Stimulated activated CD8-positive, alpha-beta memory T cell treated with anti-CD3 and anti-CD28 coated beads, Interleukin-12 subunit alpha, Interleukin-12 subunit beta, amount 100 ng/mL, for 4 hours (primary cell): ENCODE results near the gene ULK4.
"Not testable (repeated sequence)": the region's sequence is repeated elsewhere in the genome, so short reads cannot be mapped to it uniquely, and the experiment has no call there.

Source experiments
- DNase-seq: peaks from one replicate; pipeline ENCODE4 v3.0.0-alpha.2; 2020; ENCODE audit warnings: low read depth

ULK4 gene

GRCh38 chr3:41867533-41867932 lies 94.4 kb downstream of the ULK4 start:
- DNase-seq: no peak

GRCh38 chr3:41866298-41866697 lies 95.6 kb downstream of the ULK4 start:
- DNase-seq: no peak

GRCh38 chr3:41863024-41863423 lies 98.9 kb downstream of the ULK4 start:
- DNase-seq: no peak

- not testable (repeated sequence) for DNase-seq
Observed at GRCh38 chr3:41860489-41860888, 101.4 kb downstream of the ULK4 start.

- no peak for DNase-seq
Observed at GRCh38 chr3:41854956-41855355, 106.9 kb downstream of the ULK4 start.

- no peak for DNase-seq
Observed at GRCh38 chr3:41853540-41854196, 108.2 kb downstream of the ULK4 start.

GRCh38 chr3:41848753-41849574 lies 112.9 kb downstream of the ULK4 start:
- DNase-seq: no peak

GRCh38 chr3:41847679-41848078 lies 114.2 kb downstream of the ULK4 start:
- no peak for DNase-seq

- DNase-seq: no peak
Observed at GRCh38 chr3:41846850-41847249, 115.1 kb downstream of the ULK4 start.

GRCh38 chr3:41845826-41846225 lies 116.1 kb downstream of the ULK4 start:
- no peak for DNase-seq

- DNase-seq: not testable (repeated sequence)
Observed at GRCh38 chr3:41844256-41844655, 117.6 kb downstream of the ULK4 start.

GRCh38 chr3:41840936-41841668 lies 120.8 kb downstream of the ULK4 start:
- DNase-seq: not testable (repeated sequence)

- DNase-seq: no peak
Observed at GRCh38 chr3:41836360-41837134, 125.4 kb downstream of the ULK4 start.

GRCh38 chr3:41833628-41834027 lies 128.3 kb downstream of the ULK4 start:
- DNase-seq: no peak

- no peak for DNase-seq
Observed at GRCh38 chr3:41819236-41819635, 142.7 kb downstream of the ULK4 start.

- DNase-seq: no peak
Observed at GRCh38 chr3:41808618-41809017, 153.3 kb downstream of the ULK4 start.

GRCh38 chr3:41808152-41808551 lies 153.8 kb downstream of the ULK4 start:
- DNase-seq: no peak

GRCh38 chr3:41794748-41795589 lies 166.9 kb downstream of the ULK4 start:
- no peak for DNase-seq

GRCh38 chr3:41792806-41793205 lies 169.1 kb downstream of the ULK4 start:
- no peak for DNase-seq

GRCh38 chr3:41769106-41769505 lies 192.8 kb downstream of the ULK4 start:
- no peak for DNase-seq

- no peak for DNase-seq
Observed at GRCh38 chr3:41768363-41768762, 193.5 kb downstream of the ULK4 start.
